Hindlimb muscle (tissue), 1 donor: ENCODE data around the gene TOP3B. TPM values are rescaled to one million over a fixed set of nuclear protein-coding genes. Genes with fewer than 3 reads are reported as not detected.
"Not testable (repeated sequence)": the region's sequence is repeated elsewhere in the genome, so short reads cannot be mapped to it uniquely, and the experiment has no call there.

Source experiments
- DNase-seq: peaks from one replicate; pipeline ENCODE4 v3.0.0-alpha.2; 2013
- polyA plus RNA-seq: library from polyadenylated mRNA; unstranded; fragments of 120-200 nt; gene quantifications from one replicate; pipeline ENCODE4 v1.2.1, GENCODE V29; 2013; ENCODE audit not compliant: insufficient read length

Gene TOP3B
- polyA plus RNA-seq, 1 donor = 16.7 TPM

DNA sequence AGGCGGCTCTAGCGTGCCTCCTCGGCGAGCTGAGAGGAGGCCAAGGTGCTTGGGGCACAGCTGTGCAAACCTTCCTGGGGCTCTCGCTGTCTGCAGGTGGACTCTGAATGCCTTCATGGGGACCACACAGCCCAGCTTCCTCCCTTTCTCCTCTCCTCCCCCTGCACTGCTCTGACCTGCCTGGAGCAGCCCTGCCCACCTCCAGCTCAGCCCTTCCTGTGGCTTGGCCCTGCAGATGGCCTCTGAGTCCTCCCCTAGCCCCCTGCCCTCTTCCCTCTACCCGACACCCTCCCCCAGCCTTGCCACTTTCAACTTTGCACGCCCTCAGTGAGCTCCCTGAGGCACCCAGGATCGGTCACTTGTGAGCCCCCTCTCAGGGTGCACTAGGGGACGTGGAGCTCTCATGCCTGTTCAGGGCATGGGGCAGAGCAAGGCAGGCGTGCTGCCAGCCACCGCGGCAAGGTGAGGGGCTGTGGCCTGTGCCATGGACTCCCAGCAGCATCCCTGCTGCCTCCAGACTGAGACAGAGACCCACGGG, 61.3 kb downstream of the TOP3B start:
- DNase-seq = no peak

- no peak for DNase-seq
These were observed 62.0 kb downstream of the TOP3B start for GRCh38 chr22:21920341-21921183.

DNA sequence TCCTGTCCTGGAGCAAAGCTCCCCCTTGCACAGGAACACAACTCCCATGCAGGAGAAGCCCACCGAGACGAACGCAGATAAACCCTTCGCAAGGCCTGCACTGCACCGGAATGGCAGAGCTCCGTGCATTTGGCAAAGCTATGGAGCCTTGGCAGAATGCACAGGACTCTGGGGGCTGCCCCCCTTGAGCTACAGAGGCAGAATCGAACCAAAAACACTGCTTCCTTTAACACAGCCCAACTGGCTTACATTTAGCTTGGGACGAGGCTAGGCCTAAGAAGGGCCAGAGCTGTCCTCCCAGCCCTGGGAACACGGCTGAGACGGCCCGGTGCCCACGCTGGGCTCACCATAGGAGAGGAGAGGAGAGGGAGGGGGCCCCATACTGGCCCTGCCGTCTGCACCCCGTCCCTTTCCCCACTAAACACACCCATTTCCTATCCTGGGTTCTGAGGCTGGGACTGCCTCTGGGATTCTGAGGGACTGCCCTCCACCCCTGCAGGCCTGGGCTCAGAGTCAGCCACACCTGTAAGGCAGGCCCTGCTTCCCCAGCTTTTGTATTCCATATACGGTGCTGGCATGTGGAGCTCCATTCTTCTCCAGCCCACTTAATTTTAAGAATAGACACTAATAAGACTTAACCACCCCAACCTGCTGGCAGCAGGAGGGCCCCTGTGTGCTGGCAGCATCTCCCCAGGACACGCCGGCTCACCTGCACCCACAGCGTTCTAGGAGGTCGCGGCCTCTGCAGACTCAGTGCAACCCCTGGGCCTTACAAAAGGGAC, 62.9 kb downstream of the TOP3B start:
- no peak for DNase-seq

DNA sequence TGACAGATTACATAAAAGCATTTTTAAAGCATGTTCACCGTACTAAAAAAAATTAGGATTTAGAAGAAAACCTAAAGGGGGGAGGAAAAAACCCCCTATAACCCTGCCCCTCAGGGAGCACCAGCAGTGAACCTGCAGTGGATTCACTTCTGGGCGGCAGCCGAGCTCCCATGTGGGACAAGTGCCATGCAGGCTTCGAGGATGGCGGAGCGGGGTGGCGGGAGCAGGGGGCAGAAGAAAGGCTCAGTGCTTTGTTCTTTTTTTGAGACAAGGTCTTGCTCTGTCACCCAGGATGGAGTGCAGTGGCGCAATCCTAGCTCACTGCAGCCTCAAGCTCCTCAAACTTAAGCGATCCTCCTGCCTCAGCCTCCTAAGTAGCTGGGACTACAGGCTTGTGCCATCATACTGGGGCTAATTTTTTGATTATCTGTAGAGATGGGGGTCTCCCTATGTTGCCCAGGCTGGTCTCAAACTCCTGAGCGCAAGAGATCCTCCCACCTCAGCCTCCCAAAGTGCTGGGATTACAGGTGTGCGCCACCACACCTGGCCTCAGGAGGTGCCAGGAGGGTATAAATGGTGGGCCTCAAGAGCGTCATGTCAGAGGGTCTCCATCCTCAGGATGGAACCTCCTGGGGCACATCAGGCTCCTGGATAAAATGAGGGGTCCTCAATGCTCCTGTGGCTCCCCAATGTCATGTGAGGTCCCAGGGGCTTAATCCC, 64.0 kb downstream of the TOP3B start:
- DNase-seq = no peak

- no peak for DNase-seq
These were observed 64.7 kb downstream of the TOP3B start for GRCh38 chr22:21917959-21918261.

DNA sequence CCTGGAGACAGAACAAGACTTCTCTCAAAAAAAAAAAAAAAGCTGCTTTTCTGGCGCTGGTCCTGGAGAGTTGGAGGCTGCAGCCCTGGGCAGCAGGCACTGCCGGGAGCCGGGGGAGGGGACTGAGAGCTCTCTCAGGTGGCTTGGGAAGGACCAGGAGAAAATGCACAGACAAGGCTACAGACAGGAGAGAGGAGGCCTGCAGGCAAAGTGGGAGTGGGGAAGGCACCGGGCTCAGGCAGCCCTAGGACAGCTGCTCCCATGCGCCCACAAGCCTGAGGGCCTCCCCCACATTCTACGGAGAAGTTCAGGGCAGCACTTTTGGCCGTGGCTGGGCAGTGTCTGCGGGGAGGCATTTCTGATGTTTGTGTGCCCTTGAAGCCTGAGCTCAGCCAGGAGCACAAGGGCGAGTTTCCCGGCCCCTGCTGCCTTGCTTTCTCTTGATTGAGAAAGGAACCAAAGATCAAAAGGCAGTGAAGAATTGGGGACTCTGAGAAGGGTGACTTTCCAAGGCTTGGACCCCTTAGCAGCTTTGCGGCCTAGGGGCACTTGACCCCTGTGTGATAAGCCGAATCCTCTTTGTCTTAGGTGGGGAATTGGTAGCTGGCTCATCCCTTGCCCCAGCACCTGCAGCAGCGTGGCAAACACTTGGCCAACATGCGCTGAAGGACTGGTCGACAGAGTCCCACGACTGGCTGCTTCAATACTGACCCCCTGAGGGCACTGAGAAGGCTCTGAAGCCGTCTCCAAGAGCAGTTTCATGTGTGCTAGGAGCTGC, 65.2 kb downstream of the TOP3B start:
- no peak for DNase-seq

DNA sequence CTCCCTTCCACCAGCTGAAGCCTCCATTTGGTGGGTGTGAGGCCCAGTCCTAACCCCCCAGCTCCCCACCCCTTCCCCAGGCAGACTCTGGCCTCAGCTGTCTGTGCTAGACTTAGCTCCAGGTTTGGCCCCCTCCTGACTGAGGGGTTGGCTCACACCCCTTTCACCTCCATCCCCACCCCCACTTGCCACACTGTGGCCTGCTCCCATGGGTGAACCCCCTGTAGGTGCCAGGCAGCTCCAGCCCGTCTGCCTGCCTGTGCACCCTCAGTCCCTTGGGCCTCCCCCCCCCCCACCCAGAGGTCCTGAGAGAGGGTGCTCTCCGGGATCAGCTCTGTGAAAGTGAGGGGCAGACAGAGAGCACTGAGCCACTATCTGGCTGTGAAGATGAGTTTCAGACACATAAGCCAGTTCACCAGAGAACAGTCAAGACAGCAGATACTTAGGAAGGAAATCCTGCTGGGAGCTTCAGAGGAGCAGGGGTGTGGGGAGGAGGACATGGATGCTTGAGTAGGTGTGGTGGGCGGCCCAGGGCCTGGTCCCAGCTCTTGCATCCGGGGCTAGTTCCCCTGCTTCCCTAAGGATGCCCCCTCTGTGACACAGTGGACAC, 66.2 kb downstream of the TOP3B start:
- no peak for DNase-seq

- DNase-seq = no peak
These were observed 66.8 kb downstream of the TOP3B start for GRCh38 chr22:21915624-21916308.

GRCh38 chr22:21914033-21914642, 68.4 kb downstream of the TOP3B start:
- not testable (repeated sequence) for DNase-seq

GRCh38 chr22:21910367-21910766, 72.2 kb downstream of the TOP3B start:
- not testable (repeated sequence) for DNase-seq

DNA sequence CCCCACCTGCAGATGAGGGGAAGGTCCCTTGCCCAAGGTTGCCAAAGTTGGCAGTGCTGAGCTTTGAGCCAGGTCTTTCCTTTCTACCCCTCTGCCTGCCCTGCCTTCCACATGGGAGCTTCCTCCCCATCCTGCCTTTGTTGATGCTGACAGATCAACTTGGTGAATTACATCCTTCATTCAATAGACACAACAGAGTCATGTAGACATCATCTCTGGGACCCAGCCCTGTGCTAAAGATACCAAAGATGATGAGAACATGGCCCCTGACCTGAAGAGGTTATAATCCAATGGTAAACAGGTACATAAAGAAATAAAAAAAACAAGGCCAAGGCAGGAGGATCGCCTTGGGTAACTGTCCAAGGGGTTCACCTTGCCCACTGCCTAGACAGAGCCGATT, 72.7 kb downstream of the TOP3B start:
- DNase-seq = no peak

- no peak for DNase-seq
These were observed 74.7 kb downstream of the TOP3B start for GRCh38 chr22:21907638-21908522.

Other genes starting within 250 kb of the TOP3B start
- gene YPEL1, start 247.0 kb downstream of the TOP3B start, polyA plus RNA-seq = 26.8 TPM
- 126 TPM for gene MAPK1, start 115.1 kb downstream of the TOP3B start, polyA plus RNA-seq
- gene PPM1F, start 29.9 kb downstream of the TOP3B start, polyA plus RNA-seq = 52.5 TPM